ENCODE measurements around the gene EHD2. TPM values are rescaled to one million over a fixed set of nuclear protein-coding genes. Genes with fewer than 3 reads are reported as not detected.

EHD2 gene
- total and polyA plus RNA-seq, 2 of the 13 experiments (the other 11 are each of a cell fraction or from before 2014, with no cell fraction given): 0.09 to 0.28 TPM

DNA sequence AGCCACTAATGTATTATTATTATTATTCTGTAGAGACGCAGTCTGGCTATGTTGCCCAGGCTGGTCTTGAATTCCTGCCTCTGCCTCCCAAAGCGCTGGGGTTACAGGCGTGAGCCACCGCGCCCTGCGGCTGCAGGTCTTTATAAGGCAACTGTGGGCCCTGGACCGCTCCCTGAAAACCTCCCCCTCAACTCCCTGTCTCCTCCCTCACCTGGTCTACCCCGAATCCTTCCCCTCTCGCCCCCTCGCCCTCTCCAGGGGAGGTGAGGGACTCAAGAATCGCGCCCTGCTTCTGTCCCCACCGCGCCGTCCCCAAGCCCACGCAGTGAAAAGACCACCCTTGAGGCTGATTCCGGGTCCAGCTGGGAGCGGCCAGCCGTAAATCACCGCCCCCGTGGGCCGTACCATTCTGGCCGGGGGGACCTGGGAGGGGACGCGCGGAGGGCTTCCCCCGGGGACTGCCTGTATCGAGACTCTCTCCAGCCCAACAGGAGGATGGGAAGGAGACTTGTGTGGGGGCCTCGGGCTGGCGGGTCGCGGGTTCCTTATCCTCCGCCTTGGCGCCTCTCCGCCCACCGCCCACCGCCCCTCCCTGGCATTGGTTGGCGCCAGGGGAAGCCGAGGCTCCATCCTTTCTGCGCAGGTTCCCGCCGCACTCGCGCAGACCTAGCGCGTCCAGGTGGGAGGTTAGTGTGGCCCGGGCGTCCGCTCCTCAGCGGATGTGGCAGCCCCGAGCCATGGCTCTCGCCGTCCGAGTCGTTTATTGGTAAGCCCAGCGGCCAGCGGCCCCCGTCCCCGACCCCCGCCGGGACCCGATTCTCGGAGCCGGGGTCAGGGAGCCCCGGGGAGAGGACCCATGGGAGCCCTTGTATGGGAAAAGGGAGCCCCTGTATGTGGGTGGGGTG lies 65.1 kb downstream of the EHD2 start, which contains the start of gene SELENOW (continued):
- TF ChIP-seq, protein P1, sequence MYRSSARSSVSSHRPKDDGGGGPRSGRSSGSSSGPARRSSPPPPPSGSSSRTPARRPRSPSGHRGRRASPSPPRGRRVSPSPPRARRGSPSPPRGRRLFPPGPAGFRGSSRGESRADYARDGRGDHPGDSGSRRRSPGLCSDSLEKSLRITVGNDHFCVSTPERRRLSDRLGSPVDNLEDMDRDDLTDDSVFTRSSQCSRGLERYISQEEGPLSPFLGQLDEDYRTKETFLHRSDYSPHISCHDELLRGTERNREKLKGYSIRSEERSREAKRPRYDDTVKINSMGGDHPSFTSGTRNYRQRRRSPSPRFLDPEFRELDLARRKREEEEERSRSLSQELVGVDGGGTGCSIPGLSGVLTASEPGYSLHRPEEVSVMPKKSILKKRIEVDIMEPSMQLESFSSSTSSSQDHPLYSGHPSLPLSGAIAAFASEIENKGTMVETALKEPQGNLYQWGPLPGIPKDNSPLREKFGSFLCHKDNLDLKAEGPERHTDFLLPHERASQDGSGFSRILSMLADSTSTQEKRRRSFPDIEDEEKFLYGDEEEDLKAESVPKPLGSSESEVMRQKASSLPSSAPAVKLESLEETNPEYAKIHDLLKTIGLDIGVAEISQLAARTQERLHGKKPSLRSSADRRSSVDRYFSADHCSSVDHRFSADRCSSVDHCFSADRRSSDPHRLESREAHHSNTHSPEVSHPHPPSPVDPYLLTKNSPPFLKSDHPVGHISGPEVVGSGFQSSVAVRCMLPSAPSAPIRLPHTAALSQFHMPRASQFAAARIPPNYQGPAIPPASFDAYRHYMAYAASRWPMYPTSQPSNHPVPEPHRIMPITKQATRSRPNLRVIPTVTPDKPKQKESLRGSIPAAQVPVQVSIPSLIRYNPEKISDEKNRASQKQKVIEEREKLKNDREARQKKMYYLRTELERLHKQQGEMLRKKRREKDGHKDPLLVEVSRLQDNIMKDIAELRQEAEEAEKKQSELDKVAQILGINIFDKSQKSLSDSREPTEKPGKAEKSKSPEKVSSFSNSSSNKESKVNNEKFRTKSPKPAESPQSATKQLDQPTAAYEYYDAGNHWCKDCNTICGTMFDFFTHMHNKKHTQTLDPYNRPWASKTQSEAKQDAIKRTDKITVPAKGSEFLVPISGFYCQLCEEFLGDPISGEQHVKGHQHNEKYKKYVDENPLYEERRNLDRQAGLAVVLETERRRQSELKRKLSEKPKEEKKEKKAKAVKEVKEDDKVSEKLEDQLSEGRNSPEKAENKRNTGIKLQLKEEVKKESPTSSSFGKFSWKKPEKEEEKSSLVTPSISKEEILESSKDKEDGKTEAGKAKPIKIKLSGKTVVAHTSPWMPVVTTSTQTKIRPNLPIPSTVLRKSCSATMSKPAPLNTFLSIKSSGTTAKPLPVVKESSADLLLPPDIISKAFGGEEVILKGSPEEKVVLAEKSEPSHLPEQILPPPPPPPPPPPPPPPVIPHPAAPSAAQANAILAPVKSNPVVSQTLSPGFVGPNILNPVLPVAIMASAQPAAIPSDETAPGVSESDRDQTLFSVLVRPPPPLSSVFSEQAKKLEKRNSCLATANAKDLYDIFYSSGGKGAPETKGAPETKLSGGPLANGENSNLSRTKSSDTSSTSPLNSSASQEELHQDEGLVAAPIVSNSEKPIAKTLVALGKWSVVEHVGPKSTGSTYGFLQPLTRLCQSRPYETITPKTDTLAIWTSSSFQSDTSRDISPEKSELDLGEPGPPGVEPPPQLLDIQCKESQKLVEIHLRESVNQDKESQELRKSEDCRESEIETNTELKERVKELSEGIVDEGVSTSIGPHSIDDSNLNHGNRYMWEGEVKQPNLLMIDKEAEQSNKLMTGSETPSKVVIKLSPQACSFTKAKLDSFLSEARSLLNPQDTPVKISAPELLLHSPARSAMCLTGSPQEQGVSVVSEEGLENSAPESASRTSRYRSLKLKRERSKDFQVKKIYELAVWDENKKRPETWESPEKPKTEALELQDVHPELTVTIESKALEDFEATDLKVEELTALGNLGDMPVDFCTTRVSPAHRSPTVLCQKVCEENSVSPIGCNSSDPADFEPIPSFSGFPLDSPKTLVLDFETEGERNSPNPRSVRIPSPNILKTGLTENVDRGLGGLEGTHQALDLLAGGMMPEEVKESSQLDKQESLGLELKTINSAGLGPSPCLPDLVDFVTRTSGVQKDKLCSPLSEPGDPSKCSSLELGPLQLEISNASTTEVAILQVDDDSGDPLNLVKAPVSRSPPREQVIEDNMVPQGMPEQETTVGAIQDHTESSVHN (CRISPR knock-in tag; IDR thresholded peaks at IDR 0.05): peak; percentile 17; the same call in 1 of the 2 replicates
- TF ChIP-seq RXRB (CRISPR knock-in tag; IDR thresholded peaks at IDR 0.05; ENCODE audit: borderline replicate concordance) (peak; percentile 17), ZBTB21 (CRISPR knock-in tag; IDR thresholded peaks at IDR 0.05) (no peak), ZNF160 (CRISPR knock-in tag; IDR thresholded peaks at IDR 0.05) (peak; percentile 50; the same call in 1 of the 2 replicates), IRF2 (CRISPR knock-in tag; IDR thresholded peaks at IDR 0.05) (peak; percentile 21; the same call in 1 of the 2 replicates), KDM3A (CRISPR knock-in tag; IDR thresholded peaks at IDR 0.05; ENCODE audit: low read depth) (no peak; the same call in 1 of the 2 replicates), ZNF709 (CRISPR knock-in tag; IDR thresholded peaks at IDR 0.05) (peak; percentile 37; the same call in 1 of the 2 replicates), ZFP36L1 (CRISPR knock-in tag; IDR thresholded peaks at IDR 0.05) (peak; percentile 45; the same call in 1 of the 2 replicates), SNAPC2 (CRISPR knock-in tag; IDR thresholded peaks at IDR 0.05) (no peak), RBFOX2 (IDR thresholded peaks at IDR 0.05; ENCODE audit: low read depth, low read length) (peak; percentile 93), ZNF552 (CRISPR knock-in tag; IDR thresholded peaks at IDR 0.05; ENCODE audit: borderline replicate concordance) (peak; percentile 77; the same call in 1 of the 2 replicates), ZNF430 (CRISPR knock-in tag; IDR thresholded peaks at IDR 0.05) (peak; percentile 78), ZNF546 (CRISPR knock-in tag; conservative IDR thresholded peaks at IDR 0.05) (peak; percentile 85; the same call in 1 of the 2 replicates), ZNF264 (CRISPR knock-in tag; IDR thresholded peaks at IDR 0.05) (peak; percentile 68; the same call in 1 of the 2 replicates)
- TF ChIP-seq, protein P2, sequence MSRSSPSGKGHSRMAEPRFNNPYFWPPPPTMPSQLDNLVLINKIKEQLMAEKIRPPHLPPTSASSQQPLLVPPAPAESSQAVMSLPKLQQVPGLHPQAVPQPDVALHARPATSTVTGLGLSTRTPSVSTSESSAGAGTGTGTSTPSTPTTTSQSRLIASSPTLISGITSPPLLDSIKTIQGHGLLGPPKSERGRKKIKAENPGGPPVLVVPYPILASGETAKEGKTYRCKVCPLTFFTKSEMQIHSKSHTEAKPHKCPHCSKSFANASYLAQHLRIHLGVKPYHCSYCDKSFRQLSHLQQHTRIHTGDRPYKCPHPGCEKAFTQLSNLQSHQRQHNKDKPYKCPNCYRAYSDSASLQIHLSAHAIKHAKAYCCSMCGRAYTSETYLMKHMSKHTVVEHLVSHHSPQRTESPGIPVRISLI (CRISPR knock-in tag; IDR thresholded peaks at IDR 0.05; ENCODE audit: borderline replicate concordance): no peak; the same call in 1 of the 2 replicates
- TF ChIP-seq, protein P3, sequence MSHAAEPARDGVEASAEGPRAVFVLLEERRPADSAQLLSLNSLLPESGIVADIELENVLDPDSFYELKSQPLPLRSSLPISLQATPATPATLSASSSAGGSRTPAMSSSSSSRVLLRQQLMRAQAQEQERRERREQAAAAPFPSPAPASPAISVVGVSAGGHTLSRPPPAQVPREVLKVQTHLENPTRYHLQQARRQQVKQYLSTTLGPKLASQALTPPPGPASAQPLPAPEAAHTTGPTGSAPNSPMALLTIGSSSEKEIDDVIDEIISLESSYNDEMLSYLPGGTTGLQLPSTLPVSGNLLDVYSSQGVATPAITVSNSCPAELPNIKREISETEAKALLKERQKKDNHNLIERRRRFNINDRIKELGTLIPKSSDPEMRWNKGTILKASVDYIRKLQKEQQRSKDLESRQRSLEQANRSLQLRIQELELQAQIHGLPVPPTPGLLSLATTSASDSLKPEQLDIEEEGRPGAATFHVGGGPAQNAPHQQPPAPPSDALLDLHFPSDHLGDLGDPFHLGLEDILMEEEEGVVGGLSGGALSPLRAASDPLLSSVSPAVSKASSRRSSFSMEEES (CRISPR knock-in tag; IDR thresholded peaks at IDR 0.05): peak; percentile 20; the same call in 1 of the 2 replicates
- TF ChIP-seq, protein P4, sequence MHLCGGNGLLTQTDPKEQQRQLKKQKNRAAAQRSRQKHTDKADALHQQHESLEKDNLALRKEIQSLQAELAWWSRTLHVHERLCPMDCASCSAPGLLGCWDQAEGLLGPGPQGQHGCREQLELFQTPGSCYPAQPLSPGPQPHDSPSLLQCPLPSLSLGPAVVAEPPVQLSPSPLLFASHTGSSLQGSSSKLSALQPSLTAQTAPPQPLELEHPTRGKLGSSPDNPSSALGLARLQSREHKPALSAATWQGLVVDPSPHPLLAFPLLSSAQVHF (CRISPR knock-in tag; IDR thresholded peaks at IDR 0.05): peak; percentile 58; the same call in 1 of the 2 replicates

Measured in HepG2 (cell line).